ENCODE measurements around the gene STH.

The STH gene

GRCh38 chr17:45963889-45964288 lies 35.2 kb upstream of the STH start:
- Histone ChIP-seq H3K36me3 (ENCODE audit: control insufficient read depth in 2 of 2, insufficient read depth in 1 of 2, low read length in 2 of 2) (no peaks in the 10 kb centered on the region), H3K4me3 (ENCODE audit: low read depth, low read length) (no peak overlapping the region), H3K4me1 (ENCODE audit: control insufficient read depth, insufficient read depth, low read length) (no peaks in the 10 kb centered on the region; the same call in 1 of the 2 replicates), H3K9me3 (ENCODE audit: control insufficient read depth, insufficient read depth, low read depth, low read length) (no peaks in the 10 kb centered on the region), H3K27ac (ENCODE audit: extremely low read depth, low read depth, low read length) (no peak overlapping the region)
- ChIA-PET CTCF (interaction anchor here (1.5 kb wide), 1 partner anchor 15 kb away, joined by 4 read pairs; no protein-coding TSS in a partner anchor), POLR2A (interaction anchor here (0.8 kb wide), 1 partner anchor 15 kb away, joined by 3 read pairs; no protein-coding TSS in a partner anchor)
- TF ChIP-seq ZNF645 (tag by site-specific recombination; IDR thresholded peaks at IDR 0.05): no peak
- TF ChIP-seq SCRT1 (tag by site-specific recombination; IDR thresholded peaks at IDR 0.05; ENCODE audit: borderline replicate concordance): no peak
- no peak for TF ChIP-seq GLIS2 (tag by site-specific recombination; IDR thresholded peaks at IDR 0.05)
- no peak for TF ChIP-seq ZNF677 (tag by site-specific recombination; IDR thresholded peaks at IDR 0.05)
- no peak for TF ChIP-seq ZNF768 (tag by site-specific recombination; IDR thresholded peaks at IDR 0.05)

GRCh38 chr17:45964634-45965033 lies 34.4 kb upstream of the STH start:
- no peaks in the 10 kb centered on the region for H3K9me3 ChIP-seq (ENCODE audit: control insufficient read depth, insufficient read depth, low read depth, low read length)
- peak; percentile 53; the same call in 1 of the 2 replicates for TF ChIP-seq PRDM1 (tag by site-specific recombination; IDR thresholded peaks at IDR 0.05)
- TF ChIP-seq ZNF18 (tag by site-specific recombination; IDR thresholded peaks at IDR 0.05): no peak
- no peak for TF ChIP-seq ZNF692 (tag by site-specific recombination; IDR thresholded peaks at IDR 0.05)
- TF ChIP-seq ZNF274 (IDR thresholded peaks at IDR 0.05; ENCODE audit: low read length): no peak
- no peak for TF ChIP-seq ZNF274 (tag by site-specific recombination; IDR thresholded peaks at IDR 0.05; ENCODE audit: borderline replicate concordance)
- no peaks in the 10 kb centered on the region for H3K36me3 ChIP-seq (ENCODE audit: control insufficient read depth in 2 of 2, insufficient read depth in 1 of 2, low read length in 2 of 2)
- POLR2A ChIA-PET: no interaction called here
- no peak overlapping the region for H3K27ac ChIP-seq (ENCODE audit: extremely low read depth, low read depth, low read length)
- CTCF ChIA-PET: no interaction called here
- no peak overlapping the region for H3K4me3 ChIP-seq (ENCODE audit: low read depth, low read length)
- no peaks in the 10 kb centered on the region; the same call in 1 of the 2 replicates for H3K4me1 ChIP-seq (ENCODE audit: control insufficient read depth, insufficient read depth, low read length)

- no peak overlapping the region for H3K4me3 ChIP-seq (ENCODE audit: low read depth, low read length)
- CTCF ChIA-PET: interaction anchor here (1.1 kb wide), 1 partner anchor 14 kb away, joined by 3 read pairs; no protein-coding TSS in a partner anchor
- H3K27ac ChIP-seq (ENCODE audit: extremely low read depth, low read depth, low read length): no peak overlapping the region
- no peaks in the 10 kb centered on the region; the same call in 1 of the 2 replicates for H3K4me1 ChIP-seq (ENCODE audit: control insufficient read depth, insufficient read depth, low read length)
- POLR2A ChIA-PET: no interaction called here
- H3K9me3 ChIP-seq (ENCODE audit: control insufficient read depth, insufficient read depth, low read depth, low read length): no peaks in the 10 kb centered on the region
- H3K36me3 ChIP-seq (ENCODE audit: control insufficient read depth in 2 of 2, insufficient read depth in 1 of 2, low read length in 2 of 2): no peaks in the 10 kb centered on the region
- TF ChIP-seq ZBTB7A (tag by site-specific recombination; IDR thresholded peaks at IDR 0.05; ENCODE audit: low read depth) (no peak), KLF17 (tag by site-specific recombination; IDR thresholded peaks at IDR 0.05) (no peak), ZBTB8A (tag by site-specific recombination; IDR thresholded peaks at IDR 0.05) (no peak), PRDM10 (tag by site-specific recombination; IDR thresholded peaks at IDR 0.05) (no peak), ZNF280D (tag by site-specific recombination; IDR thresholded peaks at IDR 0.05) (no peak), MYNN (tag by site-specific recombination; IDR thresholded peaks at IDR 0.05; ENCODE audit: borderline replicate concordance) (no peak), ZNF433 (tag by site-specific recombination; IDR thresholded peaks at IDR 0.05; ENCODE audit: low read depth) (no peak), ZNF354C (tag by site-specific recombination; IDR thresholded peaks at IDR 0.05; ENCODE audit: borderline replicate concordance, low read depth) (no peak)
Measured at GRCh38 chr17:45965812-45966211, 33.2 kb upstream of the STH start.

Measured in HEK293 (cell line).